K562 (cell line): Measurements from ENCODE around the gene AKAP6. TPM values are rescaled to one million over a fixed set of nuclear protein-coding genes. Genes with fewer than 3 reads are reported as not detected.

Experiments used
- ATAC-seq: fragments of 200-7000 bp; cut with Tn5 transposase; 3 replicates; pipeline ENCODE4 v1.9.1; 2020; ENCODE audit warnings: moderate library complexity
- BruUV-seq: library from RNA; stranded (reverse); fragments of 400-500 nt; replicated peaks from 2 replicates; lab custom pipeline; 2021; lab: Mats Ljungman, UMichigan
- CTCF ChIA-PET: fragments of 300-600 bp; formaldehyde crosslinking; extraction: SDS; loops from one replicate; lab custom pipeline; 2021; ENCODE audit warnings: low intra/inter-chr PET ratio; lab: Yijun Ruan, JAX
- POLR2A ChIA-PET: fragments of 300-600, 350-650 bp; sonication (Branson Sonifier 250); formaldehyde crosslinking; extraction: SDS; loops from one replicate; lab custom pipeline; 2021; ENCODE audit warnings: antibody characterized with exemption, inconsistent platforms; lab: Yijun Ruan, JAX
- DNase-seq, 4 experiments: peaks; one replicate each; pipeline versions ENCODE4 v3.0.0 to v3.0.0-alpha.2; 2011 to 2018; ENCODE audit warnings: low spot score in 3 of 4, mixed read lengths in 3 of 4; ENCODE audit errors: extremely low read depth in 1 of 4
- FAIRE-seq: peaks from 2 replicates; lab custom pipeline; 2011; peaks lifted over from hg19 to GRCh38; lab: Jason Lieb, UNC
- H2AFZ ChIP-seq: 2 replicates; pipeline ENCODE4 v1.6.0; 2011; ENCODE audit warnings: low read depth, low read length, control low read depth, inconsistent platforms
- H3K27ac ChIP-seq: fragments of 200-600 bp; 3 replicates; pipeline ENCODE4 v1.8.0; 2011; ENCODE audit warnings: low read depth, mild to moderate bottlenecking, control low read depth, inconsistent platforms, low read length, moderate library complexity, mixed read lengths; ENCODE audit errors: extremely low read depth
- H3K27me3 ChIP-seq, 2 experiments: fragments of 300-600 bp in 1 of 2; 2 replicates in 1 of 2; 3 replicates in 1 of 2; pipeline versions ENCODE4 v1.6.0 to v1.8.0; 2011; ENCODE audit warnings: inconsistent platforms in 2 of 2, low read length in 2 of 2, mild to moderate bottlenecking in 1 of 2, mixed read lengths in 1 of 2, moderate library complexity in 1 of 2; ENCODE audit not compliant: control insufficient read depth in 2 of 2, insufficient read depth in 2 of 2
- H3K36me3 ChIP-seq: fragments of 300-600 bp; 3 replicates; pipeline ENCODE4 v1.8.0; 2011; ENCODE audit warnings: mild to moderate bottlenecking, low read length, inconsistent platforms; ENCODE audit not compliant: control insufficient read depth, insufficient read depth
- H3K4me1 ChIP-seq, 2 experiments: fragments of 200-600 bp in 1 of 2; replicated peaks in 1 of 2; 2 replicates in 1 of 2; 3 replicates in 1 of 2; pipeline versions ENCODE4 v1.5.1 to v1.8.0; 2011; ENCODE audit warnings: inconsistent platforms in 2 of 2, low read length in 2 of 2, mild to moderate bottlenecking in 1 of 2, mixed read lengths in 1 of 2, moderate library complexity in 1 of 2; ENCODE audit not compliant: control insufficient read depth in 2 of 2, insufficient read depth in 2 of 2
- H3K4me2 ChIP-seq: 2 replicates; pipeline ENCODE4 v1.6.1; 2011; ENCODE audit warnings: low read length, control low read depth, inconsistent platforms, mixed read lengths; ENCODE audit not compliant: insufficient read depth
- H3K4me3 ChIP-seq: fragments of 200-600 bp; sonication (generic), shearing (Covaris generic); 2 replicates; pipeline ENCODE4 v1.5.1; 2016; ENCODE audit warnings: control low read depth, inconsistent platforms
- H3K79me2 ChIP-seq: fragments of 200-600 bp; 3 replicates; pipeline ENCODE4 v1.8.0; 2011; ENCODE audit warnings: low read length, inconsistent platforms; ENCODE audit not compliant: control insufficient read depth, insufficient read depth
- H3K9ac ChIP-seq, 2 experiments: 2 replicates each; pipeline versions ENCODE4 v1.6.0 to v1.6.1; 2011; ENCODE audit warnings: low read depth in 2 of 2, low read length in 2 of 2, control low read depth in 1 of 2, inconsistent platforms in 1 of 2, mild to moderate bottlenecking in 1 of 2, mixed read lengths in 1 of 2; ENCODE audit not compliant: insufficient read depth in 1 of 2
- H3K9me1 ChIP-seq: one replicate; pipeline ENCODE4 v1.6.0; 2011; ENCODE audit warnings: inconsistent platforms, mild to moderate bottlenecking, low read length, moderate library complexity; ENCODE audit not compliant: control insufficient read depth, insufficient read depth
- H3K9me3 ChIP-seq: replicated peaks from 2 replicates; pipeline ENCODE4 v1.5.1; 2011; ENCODE audit warnings: low read depth, low read length, inconsistent platforms; ENCODE audit not compliant: control insufficient read depth, insufficient read depth
- H4K20me1 ChIP-seq: replicated peaks from 2 replicates; pipeline ENCODE4 v1.6.1; 2011; ENCODE audit warnings: low read length, inconsistent platforms, mixed read lengths; ENCODE audit not compliant: control insufficient read depth, insufficient read depth
- CBX5 ChIP-seq: IDR thresholded peaks from 2 replicates; pipeline ENCODE4 v1.6.1; 2014; ENCODE audit warnings: low read depth, borderline replicate concordance
- GABPA ChIP-seq: fragments of 200-800 bp; sonication (Bioruptor generic); conservative IDR thresholded peaks from 2 replicates; pipeline ENCODE4 v1.6.1; 2016; ENCODE audit warnings: low read depth, missing genetic modification characterization, missing compliant biosample characterization
- RBBP5 ChIP-seq: fragments of 200-600 bp; sonication (generic); IDR thresholded peaks from 2 replicates; pipeline ENCODE4 v1.6.1; 2012; ENCODE audit warnings: borderline replicate concordance, mild to moderate bottlenecking, low read length, control low read depth, inconsistent platforms; ENCODE audit not compliant: insufficient read depth, poor library complexity, severe bottlenecking
- STAT5B ChIP-seq: fragments of 250-450 bp; sonication (Bioruptor Pico); IDR thresholded peaks from 2 replicates; pipeline ENCODE4 v1.8.0; 2021; ENCODE audit warnings: mild to moderate bottlenecking, inconsistent platforms
- TAF9B ChIP-seq: fragments of 450-650 bp; IDR thresholded peaks from 2 replicates; pipeline ENCODE4 v1.6.1; 2018; ENCODE audit warnings: mild to moderate bottlenecking; ENCODE audit not compliant: partially characterized antibody
- ZFP1 ChIP-seq: fragments of 450-650 bp; formaldehyde crosslinking; IDR thresholded peaks from 2 replicates; pipeline ENCODE4 v1.4.0; 2020; ENCODE audit warnings: mild to moderate bottlenecking, mixed read lengths
- ZNF124 ChIP-seq: sonication (generic); formaldehyde crosslinking; IDR thresholded peaks from 2 replicates; pipeline ENCODE4 v1.8.1; 2022; ENCODE audit warnings: missing genetic modification reagents
- ZNF699 ChIP-seq: fragments of 250-450 bp; sonication (Bioruptor Pico); IDR thresholded peaks from 2 replicates; pipeline ENCODE4 v1.8.0; 2021; ENCODE audit warnings: mild to moderate bottlenecking, moderate library complexity; ENCODE audit not compliant: insufficient replicate concordance
- in situ Hi-C: fragments of 300-500 bp; cut with MboI; formaldehyde crosslinking; loops from 4 replicates; pipeline ENCODE4 v1.15.0; 2018; ENCODE audit warnings: inconsistent platforms, mixed read lengths
- intact Hi-C: fragments of 100-400 bp; cut with micrococcal nuclease; formaldehyde crosslinking; loops from 2 replicates; pipeline ENCODE4 v1.14.2; 2022
- polyA plus RNA-seq, 8 experiments: library from polyadenylated mRNA; depleted of rRNA in 4 of 8; stranded (reverse) in 5 of 8; unstranded in 3 of 8; fragments of >200 nt; fragmentation: Nextera tagmentation in 2 of 8; fragmentation: Illumina TruSeq in 1 of 8; extraction: Ambion mirVana in 2 of 8; extraction: Trizol in 1 of 8; gene quantifications; 2 replicates each; pipeline versions ENCODE4 v1.2.1 to v1.2.3, GENCODE V29; 2011 to 2014; ENCODE audit warnings: inconsistent platforms in 1 of 8, missing spikeins in 1 of 8
- total RNA-seq, 7 experiments: library from RNA; depleted of rRNA in 6 of 7; stranded (reverse); fragments of >200 nt in 6 of 7; fragmentation: Illumina TruSeq in 2 of 7; extraction: Trizol in 2 of 7; gene quantifications; 2 replicates each; pipeline versions ENCODE4 v1.2.1 to v1.2.3, GENCODE V29; 2011 to 2021; ENCODE audit warnings: low replicate concordance in 1 of 7
- TF ChIP-seq, protein P1 (sequence below), 2 experiments: fragments of 200-800 bp in 1 of 2; sonication (Bioruptor generic) in 1 of 2; sonication (generic) in 1 of 2; formaldehyde crosslinking in 1 of 2; IDR thresholded peaks in 1 of 2; conservative IDR thresholded peaks in 1 of 2; 2 replicates each; pipeline versions ENCODE4 v1.5.0 to v1.6.1; 2016 to 2020; ENCODE audit warnings: missing compliant biosample characterization in 1 of 2, missing genetic modification characterization in 1 of 2, missing genetic modification reagents in 1 of 2
- TF ChIP-seq, protein P2 (sequence below): fragments of 250-450 bp; sonication (Bioruptor Pico); IDR thresholded peaks from 2 replicates; pipeline ENCODE4 v1.9.0; 2021; ENCODE audit warnings: mild to moderate bottlenecking, inconsistent platforms

The AKAP6 gene
- total and polyA plus RNA-seq, 9 of the 15 experiments (the other 6 are each of a cell fraction or from before 2014, with no cell fraction given) = 0.03 to 1.7 (median 0.48) TPM

GRCh38 chr14:32497248-32497647, 168.2 kb downstream of the AKAP6 start:
- in situ Hi-C loops (no loop called here), intact Hi-C loops (no loop called here)
- CTCF ChIA-PET = no interaction called here
- Histone ChIP-seq H3K9me1 (no peaks in the 10 kb centered on the region), H3K27ac (no peak overlapping the region), H3K9ac (no peak overlapping the region), H3K36me3 (no peaks in the 10 kb centered on the region), H3K79me2 (no peaks in the 10 kb centered on the region), H3K4me3 (no peak overlapping the region), H3K4me2 (no peak overlapping the region), H3K4me1 (no peaks in the 10 kb centered on the region), H3K27me3 (0 out of 5 replicates have a peak, but pooled peaks cover 0 to 2% of the 10 kb centered on the region in 2 experiments), H2AFZ (no peak overlapping the region), H3K9me3 (no peaks in the 10 kb centered on the region), H4K20me1 (no peaks in the 10 kb centered on the region)
- DNase-seq (no peak), ATAC-seq (no peak), FAIRE-seq (no peak)
- no peak for TF ChIP-seq TAF9B
- TF ChIP-seq GABPA (tag) = no peak
- TF ChIP-seq RBBP5 = no peak
- TF ChIP-seq ZNF124 = no peak
- TF ChIP-seq, protein P1, sequence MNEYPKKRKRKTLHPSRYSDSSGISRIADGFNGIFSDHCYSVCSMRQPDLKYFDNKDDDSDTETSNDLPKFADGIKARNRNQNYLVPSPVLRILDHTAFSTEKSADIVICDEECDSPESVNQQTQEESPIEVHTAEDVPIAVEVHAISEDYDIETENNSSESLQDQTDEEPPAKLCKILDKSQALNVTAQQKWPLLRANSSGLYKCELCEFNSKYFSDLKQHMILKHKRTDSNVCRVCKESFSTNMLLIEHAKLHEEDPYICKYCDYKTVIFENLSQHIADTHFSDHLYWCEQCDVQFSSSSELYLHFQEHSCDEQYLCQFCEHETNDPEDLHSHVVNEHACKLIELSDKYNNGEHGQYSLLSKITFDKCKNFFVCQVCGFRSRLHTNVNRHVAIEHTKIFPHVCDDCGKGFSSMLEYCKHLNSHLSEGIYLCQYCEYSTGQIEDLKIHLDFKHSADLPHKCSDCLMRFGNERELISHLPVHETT (CRISPR knock-in tag; conservative IDR thresholded peaks at IDR 0.05 in 1 of 2, IDR thresholded peaks at IDR 0.05 in 1 of 2) = no peak
- TF ChIP-seq, protein P2, sequence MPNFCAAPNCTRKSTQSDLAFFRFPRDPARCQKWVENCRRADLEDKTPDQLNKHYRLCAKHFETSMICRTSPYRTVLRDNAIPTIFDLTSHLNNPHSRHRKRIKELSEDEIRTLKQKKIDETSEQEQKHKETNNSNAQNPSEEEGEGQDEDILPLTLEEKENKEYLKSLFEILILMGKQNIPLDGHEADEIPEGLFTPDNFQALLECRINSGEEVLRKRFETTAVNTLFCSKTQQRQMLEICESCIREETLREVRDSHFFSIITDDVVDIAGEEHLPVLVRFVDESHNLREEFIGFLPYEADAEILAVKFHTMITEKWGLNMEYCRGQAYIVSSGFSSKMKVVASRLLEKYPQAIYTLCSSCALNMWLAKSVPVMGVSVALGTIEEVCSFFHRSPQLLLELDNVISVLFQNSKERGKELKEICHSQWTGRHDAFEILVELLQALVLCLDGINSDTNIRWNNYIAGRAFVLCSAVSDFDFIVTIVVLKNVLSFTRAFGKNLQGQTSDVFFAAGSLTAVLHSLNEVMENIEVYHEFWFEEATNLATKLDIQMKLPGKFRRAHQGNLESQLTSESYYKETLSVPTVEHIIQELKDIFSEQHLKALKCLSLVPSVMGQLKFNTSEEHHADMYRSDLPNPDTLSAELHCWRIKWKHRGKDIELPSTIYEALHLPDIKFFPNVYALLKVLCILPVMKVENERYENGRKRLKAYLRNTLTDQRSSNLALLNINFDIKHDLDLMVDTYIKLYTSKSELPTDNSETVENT (CRISPR knock-in tag) = no peak
- no peak for TF ChIP-seq ZFP1 (CRISPR knock-in tag)
- TF ChIP-seq CBX5 = no peak
- TF ChIP-seq ZNF699 (CRISPR knock-in tag) = no peak
- TF ChIP-seq STAT5B (CRISPR knock-in tag) = no peak
- POLR2A ChIA-PET = no interaction called here
- no TSS peak for BruUV-seq
